ENCODE data around the gene ABCF1. TPM values are rescaled to one million over a fixed set of nuclear protein-coding genes. Genes with fewer than 3 reads are reported as not detected.

Gene ABCF1
- 36.0 TPM for total RNA-seq

GRCh38 chr6:30571075-30571761 lies at the start of gene ABCF1:
Gene ABCF1, plus strand, starts transcription at chr6:30571442. Its CDS starts 46 bp downstream, at chr6:30571488.

GRCh38 chr6:30556066-30556905 lies 15.0 kb upstream of the ABCF1 start, which contains the start of gene GNL1:
Gene GNL1, minus strand, starts transcription at chr6:30556489. Its CDS starts 286 bp downstream, at chr6:30556203.

DNA sequence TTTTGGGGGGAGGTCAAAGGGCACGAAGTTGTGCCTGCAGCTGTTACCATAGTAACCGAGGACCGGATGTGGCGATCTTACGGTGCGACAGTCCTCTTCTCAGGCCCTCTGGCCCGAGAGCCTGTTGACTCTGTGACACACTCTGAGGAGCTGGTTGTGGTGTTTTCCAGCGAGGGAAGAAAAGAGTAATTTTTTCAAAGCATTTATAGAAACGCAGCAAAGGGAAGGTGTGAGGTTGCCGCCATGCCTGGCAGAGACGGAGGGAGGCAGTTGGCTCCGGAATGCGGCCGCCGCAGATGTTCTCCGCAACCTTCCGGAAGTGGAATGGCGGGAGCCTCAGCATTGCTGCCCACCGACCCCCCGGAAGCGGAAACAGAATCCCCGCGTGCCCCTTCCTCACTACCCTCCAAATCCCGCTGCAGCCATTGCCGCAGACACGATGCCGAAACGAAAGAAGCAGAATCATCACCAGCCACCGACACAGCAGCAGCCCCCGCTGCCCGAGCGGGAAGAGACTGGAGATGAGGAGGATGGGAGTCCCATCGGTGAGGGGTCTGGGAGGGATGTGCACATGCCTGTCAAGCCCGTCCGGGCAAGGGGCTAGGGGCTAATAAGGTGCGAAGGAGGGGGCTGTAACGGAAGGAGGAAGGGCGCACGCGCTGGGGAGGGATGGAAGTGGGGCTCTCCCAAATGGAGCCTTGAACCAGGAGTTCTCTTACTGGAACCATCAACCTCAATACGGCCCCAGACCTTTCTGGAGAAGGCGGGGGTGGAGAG lies 14.1 kb upstream of the ABCF1 start, which contains the start of gene PRR3:
PRR3 (plus strand) TSS at position 390 of the 777 bp plus-strand sequence; CDS start at position 440, 50 bp downstream.

DNA sequence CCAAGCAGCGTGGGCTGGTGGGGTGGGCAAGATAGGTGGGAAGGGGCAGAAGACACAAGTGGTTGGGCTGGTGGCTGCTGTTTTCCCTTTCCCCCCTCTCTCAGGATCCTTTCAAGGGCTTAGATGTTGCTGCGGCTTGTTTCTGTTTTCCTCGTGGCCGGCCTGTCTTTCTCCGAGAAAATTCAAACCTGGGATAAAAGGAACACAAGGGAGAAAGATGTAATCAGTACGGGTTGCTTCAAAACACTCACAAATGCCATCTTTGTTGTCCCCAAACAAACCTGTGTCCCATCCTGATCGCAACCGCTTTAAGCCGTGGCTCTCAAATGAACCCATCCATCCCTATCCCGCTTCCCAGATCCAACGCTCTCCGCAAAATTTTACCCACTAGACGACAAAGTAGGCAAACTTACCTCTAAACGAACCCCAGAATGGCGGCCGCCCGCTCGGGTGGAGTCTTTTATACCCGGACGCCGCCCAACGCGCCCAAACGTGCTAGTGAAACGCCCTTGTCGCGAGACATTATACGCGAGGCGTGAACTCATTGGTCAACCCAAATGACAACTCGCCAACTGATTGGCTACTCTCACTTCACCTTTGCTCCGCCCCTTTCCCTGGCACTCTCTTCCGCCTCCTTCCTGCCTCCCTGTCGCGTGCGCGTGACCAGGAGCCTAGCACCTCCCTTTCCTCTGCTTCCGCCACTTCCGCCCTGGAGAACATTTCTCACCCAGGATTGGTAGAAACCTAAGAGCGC lies 45.7 kb downstream of the ABCF1 start, which contains the start of gene PPP1R10:
PPP1R10 (minus strand) TSS at position 433 of the 754 bp plus-strand sequence. CDS start 7,299 bp downstream, outside the sequence.

GRCh38 chr6:30617565-30618269 lies 46.5 kb downstream of the ABCF1 start, which contains the start of gene MRPS18B:
Gene MRPS18B, plus strand, starts transcription at chr6:30617840. Its CDS starts 26 bp downstream, at chr6:30617866.

DNA sequence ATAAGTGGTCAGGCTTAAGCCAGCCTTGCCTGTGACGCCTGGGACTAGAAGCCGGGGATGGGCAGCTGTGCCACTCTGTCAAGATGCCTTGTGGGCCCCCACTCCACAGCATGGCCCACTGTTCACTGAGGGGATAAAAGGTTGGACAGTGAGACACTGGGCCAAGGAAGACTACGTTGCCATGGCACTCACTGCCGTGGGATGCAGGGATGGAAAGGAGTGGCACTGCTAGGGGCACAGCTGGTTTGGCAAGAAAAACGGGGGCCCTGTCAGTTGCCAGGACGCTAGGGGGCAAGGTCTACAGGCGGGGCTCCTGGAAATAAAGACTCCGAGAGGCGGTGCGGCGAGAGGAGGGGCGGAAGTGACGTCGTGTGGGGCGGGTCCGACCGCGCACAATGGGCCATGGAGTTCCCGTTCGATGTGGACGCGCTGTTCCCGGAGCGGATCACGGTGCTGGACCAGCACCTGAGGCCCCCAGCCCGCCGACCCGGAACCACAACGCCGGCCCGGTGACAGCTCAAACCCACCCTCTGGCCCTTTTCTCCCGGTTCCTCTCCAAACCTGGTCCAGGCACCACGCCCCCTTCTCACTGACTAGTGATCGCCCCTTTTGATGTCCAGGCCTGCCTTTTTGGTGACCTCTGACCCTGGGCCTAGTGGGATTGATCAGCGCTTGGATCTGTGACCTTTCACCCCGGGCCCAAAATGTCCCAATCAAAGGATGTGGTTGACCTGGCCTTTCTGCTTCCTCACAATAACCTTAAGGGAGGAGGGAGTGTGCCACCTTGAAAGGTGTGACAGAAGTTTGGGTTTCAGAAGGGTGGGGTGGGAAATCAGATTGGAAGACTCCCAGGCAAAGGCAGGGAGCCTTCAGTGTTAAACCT lies 55.5 kb downstream of the ABCF1 start, which contains the start of gene ATAT1:
ATAT1 (plus strand) TSS at position 391 of the 883 bp plus-strand sequence.

Small RNA genes within 50 kb of the gene (small RNA-seq; reads per million reads assigned to genes)
- 1.8 reads per million, percentile 86 among the genes with 10 or more reads in this experiment for gene MIR877

Other genes with a start within 250 kb of the ABCF1 start
- gene TRIM39, start 244.5 kb upstream of the ABCF1 start, total RNA-seq: 8.3 TPM
- 16.4 TPM for gene RPP21, start 226.3 kb upstream of the ABCF1 start, total RNA-seq
- 44.1 TPM for gene HLA-E, start 81.9 kb upstream of the ABCF1 start, total RNA-seq
- 49.4 TPM for gene GNL1, start 15.0 kb upstream of the ABCF1 start, total RNA-seq
- gene PRR3, start 14.1 kb upstream of the ABCF1 start, total RNA-seq: 13.4 TPM
- 32.1 TPM for gene PPP1R10, start 45.8 kb downstream of the ABCF1 start, total RNA-seq
- 84.4 TPM for gene MRPS18B, start 46.4 kb downstream of the ABCF1 start, total RNA-seq
- gene ATAT1, start 55.4 kb downstream of the ABCF1 start, total RNA-seq: 55.1 TPM
- 12.0 TPM for gene C6orf136, start 75.7 kb downstream of the ABCF1 start, total RNA-seq
- gene DHX16, start 101.6 kb downstream of the ABCF1 start, total RNA-seq: 21.7 TPM
- 26.8 TPM for gene PPP1R18, start 115.2 kb downstream of the ABCF1 start, total RNA-seq
- gene NRM, start 119.5 kb downstream of the ABCF1 start, total RNA-seq: 2.1 TPM
- 6.5 TPM for gene MDC1, start 145.8 kb downstream of the ABCF1 start, total RNA-seq
- 1,178 TPM for gene TUBB, start 148.9 kb downstream of the ABCF1 start, total RNA-seq
- gene FLOT1, start 171.2 kb downstream of the ABCF1 start, total RNA-seq: 62.5 TPM
- 3.5 TPM for gene IER3, start 173.1 kb downstream of the ABCF1 start, total RNA-seq